ENCODE results near the gene RPL3.
"Not testable (repeated sequence)": the region's sequence is repeated elsewhere in the genome, so short reads cannot be mapped to it uniquely, and the experiment has no call there.

RPL3 gene

GRCh38 chr22:39360674-39361413 is 41.4 kb upstream of the RPL3 start:
- no peak for DNase-seq (ENCODE audit: low read depth)
- no peak overlapping the region for H3K4me3 ChIP-seq (ENCODE audit: low read depth, low read length)
- TF ChIP-seq, protein P1, sequence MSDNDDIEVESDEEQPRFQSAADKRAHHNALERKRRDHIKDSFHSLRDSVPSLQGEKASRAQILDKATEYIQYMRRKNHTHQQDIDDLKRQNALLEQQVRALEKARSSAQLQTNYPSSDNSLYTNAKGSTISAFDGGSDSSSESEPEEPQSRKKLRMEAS (IDR thresholded peaks at IDR 0.05; ENCODE audit: low read depth, low read length) = no peak
- TF ChIP-seq MYC (IDR thresholded peaks at IDR 0.05; ENCODE audit: low read depth, low read length) (no peak), POLR2A (IDR thresholded peaks at IDR 0.05; ENCODE audit: extremely low read depth, insufficient read length) (no peak)
- TF ChIP-seq, protein P2, sequence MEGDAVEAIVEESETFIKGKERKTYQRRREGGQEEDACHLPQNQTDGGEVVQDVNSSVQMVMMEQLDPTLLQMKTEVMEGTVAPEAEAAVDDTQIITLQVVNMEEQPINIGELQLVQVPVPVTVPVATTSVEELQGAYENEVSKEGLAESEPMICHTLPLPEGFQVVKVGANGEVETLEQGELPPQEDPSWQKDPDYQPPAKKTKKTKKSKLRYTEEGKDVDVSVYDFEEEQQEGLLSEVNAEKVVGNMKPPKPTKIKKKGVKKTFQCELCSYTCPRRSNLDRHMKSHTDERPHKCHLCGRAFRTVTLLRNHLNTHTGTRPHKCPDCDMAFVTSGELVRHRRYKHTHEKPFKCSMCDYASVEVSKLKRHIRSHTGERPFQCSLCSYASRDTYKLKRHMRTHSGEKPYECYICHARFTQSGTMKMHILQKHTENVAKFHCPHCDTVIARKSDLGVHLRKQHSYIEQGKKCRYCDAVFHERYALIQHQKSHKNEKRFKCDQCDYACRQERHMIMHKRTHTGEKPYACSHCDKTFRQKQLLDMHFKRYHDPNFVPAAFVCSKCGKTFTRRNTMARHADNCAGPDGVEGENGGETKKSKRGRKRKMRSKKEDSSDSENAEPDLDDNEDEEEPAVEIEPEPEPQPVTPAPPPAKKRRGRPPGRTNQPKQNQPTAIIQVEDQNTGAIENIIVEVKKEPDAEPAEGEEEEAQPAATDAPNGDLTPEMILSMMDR (IDR thresholded peaks at IDR 0.05; ENCODE audit: low read depth, low read length) = no peak

- TF ChIP-seq, protein P1 (IDR thresholded peaks at IDR 0.05; ENCODE audit: low read depth, low read length) = no peak
- TF ChIP-seq POLR2A (IDR thresholded peaks at IDR 0.05; ENCODE audit: extremely low read depth, insufficient read length) (no peak), MYC (IDR thresholded peaks at IDR 0.05; ENCODE audit: low read depth, low read length) (no peak)
- TF ChIP-seq, protein P2 (IDR thresholded peaks at IDR 0.05; ENCODE audit: low read depth, low read length) = no peak
- no peak overlapping the region for H3K4me3 ChIP-seq (ENCODE audit: low read depth, low read length)
- DNase-seq (ENCODE audit: low read depth) = no peak
Measured at GRCh38 chr22:39360242-39360641, 40.8 kb upstream of the RPL3 start.

DNA sequence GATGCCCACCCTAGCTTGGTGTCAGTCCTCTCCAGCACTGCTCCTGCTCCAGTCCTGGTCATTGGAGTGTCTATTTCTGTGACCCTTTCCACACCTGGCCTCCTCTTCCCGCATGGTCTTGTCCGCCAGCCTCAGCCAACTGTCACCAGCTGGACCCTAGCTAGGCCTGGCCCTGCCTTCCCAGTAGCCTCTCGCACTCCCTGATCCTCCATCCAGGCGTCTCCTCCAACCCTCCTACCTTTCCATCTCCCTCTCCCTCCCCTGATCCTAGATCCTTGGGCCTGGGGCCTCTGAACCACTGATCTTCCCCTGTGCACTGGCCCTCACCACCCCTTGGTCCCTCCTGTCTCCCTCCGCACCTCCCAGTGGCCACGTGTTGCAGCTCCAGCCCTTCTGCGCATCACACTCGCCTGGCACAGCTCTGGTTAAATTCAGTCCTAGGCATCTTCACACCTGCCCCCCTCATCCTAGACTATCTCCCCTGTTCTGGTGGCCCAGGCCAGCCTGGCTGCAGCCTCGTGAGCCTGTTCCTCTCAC is 40.3 kb upstream of the RPL3 start:
- TF ChIP-seq MYC (IDR thresholded peaks at IDR 0.05; ENCODE audit: low read depth, low read length) (no peak), POLR2A (IDR thresholded peaks at IDR 0.05; ENCODE audit: extremely low read depth, insufficient read length) (no peak)
- TF ChIP-seq, protein P2 (IDR thresholded peaks at IDR 0.05; ENCODE audit: low read depth, low read length) = no peak
- TF ChIP-seq, protein P1 (IDR thresholded peaks at IDR 0.05; ENCODE audit: low read depth, low read length) = no peak
- no peak overlapping the region for H3K4me3 ChIP-seq (ENCODE audit: low read depth, low read length)
- DNase-seq (ENCODE audit: low read depth) = no peak

GRCh38 chr22:39358197-39358596 is 38.8 kb upstream of the RPL3 start:
- DNase-seq (ENCODE audit: low read depth) = not testable (repeated sequence)

DNA sequence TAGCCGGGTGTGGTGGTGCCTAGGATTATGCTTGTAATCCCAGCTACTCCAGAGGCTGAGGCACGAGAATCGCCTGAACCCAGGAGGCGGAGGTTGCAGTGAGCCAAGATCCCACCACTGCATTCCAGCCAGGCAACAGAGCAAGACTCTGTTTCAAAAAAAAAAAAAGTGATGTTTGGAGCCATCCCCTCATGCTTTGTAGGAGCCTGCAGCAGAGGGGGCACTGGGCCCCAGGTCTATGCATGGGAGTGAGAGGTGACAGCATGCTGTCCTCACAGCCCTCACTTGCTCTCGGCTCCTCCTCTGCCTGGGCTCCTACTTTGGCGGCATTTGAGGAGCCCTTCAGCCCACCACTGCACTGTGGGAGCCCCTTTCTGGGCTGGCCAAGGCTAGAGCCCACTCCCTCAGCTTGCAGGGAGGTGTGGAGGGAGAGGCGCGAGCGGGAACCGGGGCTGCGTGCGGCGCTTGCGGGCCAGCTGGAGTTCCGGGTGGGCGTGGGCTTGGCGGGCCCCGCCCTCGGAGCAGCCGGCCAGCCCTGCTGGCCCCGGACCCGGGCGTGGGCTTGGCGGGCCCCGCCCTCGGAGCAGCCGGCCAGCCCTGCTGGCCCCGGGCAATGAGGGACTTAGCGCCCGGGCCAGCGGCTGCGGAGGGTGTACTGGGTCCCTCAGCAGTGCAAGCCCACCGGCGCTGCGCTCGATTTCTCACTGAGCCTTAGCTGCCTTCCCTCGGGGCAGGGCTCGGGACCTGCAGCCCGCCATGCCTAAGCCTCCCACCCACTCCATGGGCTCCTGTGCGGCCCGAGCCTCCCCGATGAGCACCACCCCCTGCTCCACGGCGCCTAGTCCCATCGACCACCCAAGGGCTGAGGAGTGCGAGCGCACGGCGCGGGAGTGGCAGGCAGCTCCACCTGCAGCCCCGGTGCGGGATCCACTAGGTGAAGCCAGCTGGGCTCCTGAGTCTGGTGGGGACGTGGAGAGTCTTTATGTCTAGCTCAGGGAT is 38.0 kb upstream of the RPL3 start:
- not testable (repeated sequence) for H3K4me3 ChIP-seq (ENCODE audit: low read depth, low read length); DNase-seq (ENCODE audit: low read depth)

More at GRCh38 chr22:39358197-39358596, 38.8 kb upstream of the RPL3 start:
- not testable (repeated sequence) for H3K4me3 ChIP-seq (ENCODE audit: low read depth, low read length)

GRCh38 chr22:39356464-39356863 is 37.0 kb upstream of the RPL3 start:
- H3K4me3 ChIP-seq (ENCODE audit: low read depth, low read length) = no peak overlapping the region
- no peak for DNase-seq (ENCODE audit: low read depth)
- TF ChIP-seq, protein P2 (IDR thresholded peaks at IDR 0.05; ENCODE audit: low read depth, low read length) = no peak
- TF ChIP-seq POLR2A (IDR thresholded peaks at IDR 0.05; ENCODE audit: extremely low read depth, insufficient read length) (no peak), MYC (IDR thresholded peaks at IDR 0.05; ENCODE audit: low read depth, low read length) (no peak)
- TF ChIP-seq, protein P1 (IDR thresholded peaks at IDR 0.05; ENCODE audit: low read depth, low read length) = no peak

DNA sequence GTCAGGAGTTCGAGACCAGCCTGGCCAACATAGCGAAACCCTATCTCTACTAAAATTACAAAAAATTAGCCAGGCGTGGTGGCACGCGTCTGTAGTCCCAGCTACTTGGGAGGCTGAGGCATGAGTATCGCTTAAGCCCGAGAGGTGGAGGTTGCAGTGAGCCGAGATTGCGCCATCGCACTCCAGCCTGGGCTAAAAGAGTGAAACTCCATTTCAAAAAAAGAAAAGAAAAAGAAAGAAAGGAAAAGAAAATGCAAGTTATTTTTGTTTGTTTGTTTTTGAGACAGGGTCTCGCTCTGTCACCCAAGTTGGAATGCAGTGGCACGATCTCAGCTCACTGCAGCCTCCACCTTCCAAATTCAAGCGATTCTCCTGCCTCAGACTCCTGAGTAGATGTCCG is 36.4 kb upstream of the RPL3 start:
- not testable (repeated sequence) for DNase-seq (ENCODE audit: low read depth); H3K4me3 ChIP-seq (ENCODE audit: low read depth, low read length)
